ENCODE measurements around the gene SYNJ2. TPM values are rescaled to one million over a fixed set of nuclear protein-coding genes. Genes with fewer than 3 reads are reported as not detected.

SYNJ2 gene
- total and polyA plus RNA-seq, 2 experiments from 2014 or later = 2.8 to 5.6 TPM

GRCh38 chr6:158111987-158112386, 130.3 kb downstream of the SYNJ2 start:
- H2AFZ ChIP-seq = no peak overlapping the region
- H3K9me2 ChIP-seq (ENCODE audit: insufficient read depth) = no peaks in the 10 kb centered on the region
- no peaks in the 10 kb centered on the region for H3K79me2 ChIP-seq (replicated peaks; ENCODE audit: insufficient read depth)
- no peak for DNase-seq (ENCODE audit: low spot score)
- no peaks in the 10 kb centered on the region for H3K27me3 ChIP-seq (ENCODE audit: insufficient read depth)
- H3K4me3 Mint-ChIP-seq = no peak overlapping the region
- 0 out of 2 replicates have a peak, but pooled peaks cover 4% of the 10 kb centered on the region for H3K36me3 ChIP-seq (ENCODE audit: insufficient read depth)
- TF ChIP-seq EZH2 (IDR thresholded peaks at IDR 0.05; ENCODE audit: low read depth, unreplicated experiment) (no peak), ZNF114 (CRISPR knock-in tag; IDR thresholded peaks at IDR 0.05) (no peak), EZH2phosphoT487 (IDR thresholded peaks at IDR 0.05; ENCODE audit: unreplicated experiment) (no peak), CREB1 (CRISPR knock-in tag; IDR thresholded peaks at IDR 0.05; ENCODE audit: low read depth) (no peak), ETS1 (IDR thresholded peaks at IDR 0.05) (no peak), JUNB (IDR thresholded peaks at IDR 0.05; ENCODE audit: unreplicated experiment) (no peak), CTCF (conservative IDR thresholded peaks at IDR 0.05; ENCODE audit: low read depth in 2 of 2) (no peak), ZNF331 (CRISPR knock-in tag; IDR thresholded peaks at IDR 0.05; ENCODE audit: low read depth) (no peak), REST (IDR thresholded peaks at IDR 0.05; ENCODE audit: unreplicated experiment) (no peak), ZNF462 (CRISPR knock-in tag; IDR thresholded peaks at IDR 0.05) (no peak)
- H3K4me1 Mint-ChIP-seq = no peaks in the 10 kb centered on the region
- ATAC-seq = no peak
- H3K4me2 ChIP-seq = no peak overlapping the region
- H3K27ac Mint-ChIP-seq = no peak overlapping the region
- H3K4me3 ChIP-seq = no peak overlapping the region
- no peaks in the 10 kb centered on the region for H3K4me1 ChIP-seq (ENCODE audit: insufficient read depth)
- H3K27me3 Mint-ChIP-seq (ENCODE audit: insufficient read depth, low read depth, poor library complexity) = no peaks in the 10 kb centered on the region
- no peaks in the 10 kb centered on the region for H3K9me3 Mint-ChIP-seq
- peaks cover 7% of the 10 kb centered on the region; the same call in 2 of the 3 replicates for H3K36me3 Mint-ChIP-seq (ENCODE audit: low read depth)
- H4K20me1 ChIP-seq (replicated peaks; ENCODE audit: insufficient read depth) = no peaks in the 10 kb centered on the region
- no peaks in the 10 kb centered on the region for H3F3A ChIP-seq (replicated peaks; ENCODE audit: low read depth)
- H3K27ac ChIP-seq (ENCODE audit: low read depth) = no peak overlapping the region

Measured in GM23338 (cell line).